CD1c-positive myeloid dendritic cell (primary cell): ENCODE results near the gene TRAF3.

Experiments
- DNase-seq: peaks from one replicate; pipeline ENCODE4 v3.0.0-alpha.2; 2016; ENCODE audit errors: extremely low spot score

The TRAF3 gene, protein sequence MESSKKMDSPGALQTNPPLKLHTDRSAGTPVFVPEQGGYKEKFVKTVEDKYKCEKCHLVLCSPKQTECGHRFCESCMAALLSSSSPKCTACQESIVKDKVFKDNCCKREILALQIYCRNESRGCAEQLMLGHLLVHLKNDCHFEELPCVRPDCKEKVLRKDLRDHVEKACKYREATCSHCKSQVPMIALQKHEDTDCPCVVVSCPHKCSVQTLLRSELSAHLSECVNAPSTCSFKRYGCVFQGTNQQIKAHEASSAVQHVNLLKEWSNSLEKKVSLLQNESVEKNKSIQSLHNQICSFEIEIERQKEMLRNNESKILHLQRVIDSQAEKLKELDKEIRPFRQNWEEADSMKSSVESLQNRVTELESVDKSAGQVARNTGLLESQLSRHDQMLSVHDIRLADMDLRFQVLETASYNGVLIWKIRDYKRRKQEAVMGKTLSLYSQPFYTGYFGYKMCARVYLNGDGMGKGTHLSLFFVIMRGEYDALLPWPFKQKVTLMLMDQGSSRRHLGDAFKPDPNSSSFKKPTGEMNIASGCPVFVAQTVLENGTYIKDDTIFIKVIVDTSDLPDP

DNA sequence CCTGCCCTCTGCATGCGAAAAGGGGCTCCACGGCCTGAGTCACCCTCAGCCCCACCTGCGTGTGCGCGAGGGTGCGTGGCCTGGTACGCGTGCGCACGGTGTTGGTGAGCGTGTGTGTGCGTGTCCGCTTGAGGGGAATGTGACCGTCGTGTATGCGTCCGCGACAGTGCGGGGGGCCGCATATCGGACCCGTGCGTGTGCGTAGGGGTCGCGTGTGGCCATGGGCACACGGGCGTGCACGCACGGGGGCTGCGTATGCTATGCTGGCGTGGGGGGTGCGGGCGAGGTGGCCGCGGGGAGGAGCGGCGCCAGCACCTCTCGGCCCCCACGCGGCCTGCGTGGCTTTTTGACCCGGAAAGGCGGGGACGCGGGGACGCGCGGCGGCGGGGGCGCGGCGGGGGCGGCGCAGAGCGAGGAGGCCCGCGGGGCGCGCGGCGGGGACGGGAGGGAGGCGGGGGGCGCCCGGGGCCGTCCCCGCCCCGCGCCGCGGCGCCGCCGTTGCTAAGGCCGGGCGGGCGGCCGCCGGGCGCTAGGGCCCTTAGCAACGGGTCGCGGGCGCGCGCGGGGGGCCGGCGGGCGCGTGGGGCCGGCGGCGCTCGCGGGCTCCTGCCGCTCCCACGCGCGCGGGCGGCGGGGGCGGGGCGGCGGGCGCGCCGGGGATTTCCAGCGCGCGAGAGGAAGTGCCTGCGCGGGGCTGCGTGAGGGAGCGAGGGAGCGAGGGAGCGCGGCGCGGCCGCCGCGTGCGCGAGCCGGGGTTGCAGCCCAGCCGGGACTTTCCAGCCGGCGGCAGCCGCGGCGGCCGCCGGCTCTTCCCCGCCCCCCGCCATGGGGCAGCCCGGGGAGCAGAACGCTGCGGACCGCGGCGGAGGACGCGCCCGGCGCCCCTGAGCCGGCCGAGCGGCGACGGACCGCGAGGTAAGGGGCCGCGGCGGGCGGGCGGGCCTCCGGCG is at the start of gene TRAF3:
Gene TRAF3, plus strand, starts transcription at position 689 of the 950 bp plus-strand sequence. CDS start 92,753 bp downstream, outside the sequence.
- DNase-seq = peak; percentile 95

DNA sequence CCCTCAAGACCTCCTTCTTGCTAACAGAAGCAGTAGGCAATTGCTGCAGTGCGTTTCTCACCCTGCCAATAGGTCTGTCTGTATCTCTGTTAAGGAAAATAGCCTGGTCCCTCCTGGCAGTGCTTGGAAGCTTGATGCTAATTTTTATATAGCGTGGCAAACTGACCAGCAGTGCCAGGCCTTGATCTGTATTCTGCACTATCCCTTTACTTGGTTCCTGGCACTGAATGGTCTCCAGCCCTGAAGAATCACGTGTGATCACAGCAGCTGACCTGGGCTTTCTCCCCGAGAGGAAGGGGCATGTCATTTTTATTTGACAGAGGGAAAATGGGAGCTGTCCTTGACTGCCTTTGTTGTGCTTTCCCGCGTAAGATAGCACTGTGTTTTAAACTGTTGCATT is 48.7 kb upstream of the TRAF3 start:
- DNase-seq = no peak

DNA sequence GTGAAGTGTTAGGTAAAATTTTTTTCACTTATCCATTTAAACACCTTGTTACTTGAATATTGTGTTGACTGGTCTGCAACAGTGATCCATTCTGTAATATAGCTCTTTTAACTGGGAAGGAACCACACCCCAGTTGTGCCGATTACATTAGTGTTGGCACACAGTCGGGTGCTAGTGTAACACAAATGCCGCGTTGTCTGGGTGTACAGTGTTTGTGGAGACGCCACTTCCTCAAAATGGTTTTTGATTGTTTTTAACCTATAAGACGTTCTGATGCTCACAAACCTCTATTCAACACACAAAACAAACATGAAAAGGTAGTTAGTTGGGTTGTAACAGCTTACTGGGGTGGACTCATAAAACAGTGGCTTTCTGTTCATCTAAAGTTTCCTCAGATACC is 48.0 kb upstream of the TRAF3 start:
- DNase-seq = no peak

DNA sequence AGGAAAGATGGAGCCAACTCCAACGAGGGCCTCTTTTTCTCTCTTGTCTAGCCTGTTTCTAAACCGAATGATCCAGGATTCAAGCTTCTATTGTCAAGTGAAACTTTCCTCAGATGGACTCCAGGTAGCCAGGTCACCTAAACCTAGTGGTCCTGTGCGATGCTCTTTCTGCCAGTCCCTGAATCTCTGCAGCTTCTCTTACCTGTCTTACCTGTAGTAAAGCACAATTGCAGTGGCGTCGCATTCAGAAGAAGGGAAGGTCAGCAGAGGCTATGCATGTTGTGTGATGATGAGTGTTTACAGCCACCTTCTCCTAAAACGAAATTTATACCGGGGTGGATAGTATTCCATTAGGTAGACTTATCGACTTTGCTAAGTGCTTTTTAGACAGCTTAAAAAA is 47.4 kb upstream of the TRAF3 start:
- DNase-seq = no peak

DNA sequence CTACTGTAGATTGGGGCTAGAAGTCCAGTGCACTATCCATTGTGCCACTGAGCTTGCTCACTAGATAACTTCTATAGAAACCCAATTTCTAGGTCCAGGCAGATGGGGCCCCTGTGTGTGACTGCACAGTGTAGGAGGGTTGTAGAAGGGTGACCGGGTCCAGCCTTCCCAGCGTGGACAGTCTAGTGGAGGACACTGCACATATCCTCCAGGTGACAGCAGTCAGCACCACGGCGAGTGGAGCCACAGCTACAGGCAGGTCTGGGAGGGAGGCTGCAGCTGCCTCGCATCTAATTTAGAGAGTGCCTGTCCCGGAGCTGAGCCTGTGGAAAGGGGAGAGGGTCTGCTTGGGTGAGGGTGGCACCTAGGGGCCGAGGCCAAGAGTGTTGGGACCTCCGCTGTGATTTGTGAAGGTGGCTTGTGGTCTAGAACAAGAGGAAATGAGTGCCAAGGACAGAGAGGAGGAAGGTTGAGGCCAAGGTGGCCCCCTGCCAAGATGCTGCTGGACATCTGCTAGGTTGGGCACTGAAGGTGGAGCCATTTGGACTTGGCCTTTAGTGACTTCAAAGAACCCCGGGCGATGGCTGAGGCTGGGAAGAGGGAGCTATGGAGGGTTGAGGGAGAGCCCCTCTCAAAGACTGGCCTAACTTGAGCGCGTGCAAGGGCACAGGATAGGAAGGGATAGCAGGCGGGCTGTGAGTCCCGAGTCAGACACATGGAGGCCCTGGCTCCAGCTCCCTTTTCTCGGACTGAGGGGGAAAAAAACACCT is 46.0 kb upstream of the TRAF3 start:
- DNase-seq = no peak

DNA sequence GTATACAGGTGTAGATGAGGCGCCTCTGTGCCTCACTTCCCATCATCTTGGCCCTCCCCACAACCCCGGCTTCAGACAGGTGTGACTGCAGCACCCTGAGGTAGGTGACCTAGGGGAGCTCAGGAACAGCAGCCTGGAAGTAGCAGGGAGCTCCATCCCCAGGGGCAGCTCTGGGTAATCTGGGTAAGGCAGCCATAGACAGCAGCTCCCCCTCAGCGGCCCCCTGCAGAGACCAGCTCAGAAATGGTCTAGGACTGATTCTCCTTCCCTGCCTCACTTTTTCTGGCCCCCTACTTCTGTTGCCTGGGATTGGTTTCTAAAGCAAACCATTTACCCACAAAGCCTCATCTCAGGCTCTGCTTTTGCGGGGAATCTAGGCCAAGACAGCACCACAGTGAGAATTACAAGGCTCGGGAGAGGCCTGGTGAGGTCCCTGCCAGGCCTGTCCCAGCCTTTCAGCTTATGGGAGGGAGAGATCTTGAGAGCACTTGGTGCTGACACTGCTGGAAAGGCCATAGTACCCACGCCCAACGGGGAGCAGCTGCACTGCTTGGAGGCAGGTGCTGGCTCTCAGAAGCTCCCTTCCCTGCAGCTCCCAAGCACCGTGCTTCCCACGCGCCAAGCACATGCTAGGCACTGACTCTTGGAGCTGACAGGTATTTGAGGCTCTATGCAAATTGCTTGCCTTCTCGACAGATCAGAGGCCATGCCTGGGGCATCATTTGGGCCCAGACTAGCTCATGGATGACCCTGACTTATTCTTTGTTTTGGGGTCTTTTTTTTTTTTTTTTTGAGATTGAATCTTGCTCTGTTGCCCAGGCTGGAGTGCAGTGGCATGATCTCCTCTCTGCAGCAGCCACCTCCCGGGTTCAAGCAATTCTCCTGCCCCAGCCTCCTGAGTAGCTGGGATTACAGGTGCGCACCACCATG is 45.1 kb upstream of the TRAF3 start:
- DNase-seq = no peak

DNA sequence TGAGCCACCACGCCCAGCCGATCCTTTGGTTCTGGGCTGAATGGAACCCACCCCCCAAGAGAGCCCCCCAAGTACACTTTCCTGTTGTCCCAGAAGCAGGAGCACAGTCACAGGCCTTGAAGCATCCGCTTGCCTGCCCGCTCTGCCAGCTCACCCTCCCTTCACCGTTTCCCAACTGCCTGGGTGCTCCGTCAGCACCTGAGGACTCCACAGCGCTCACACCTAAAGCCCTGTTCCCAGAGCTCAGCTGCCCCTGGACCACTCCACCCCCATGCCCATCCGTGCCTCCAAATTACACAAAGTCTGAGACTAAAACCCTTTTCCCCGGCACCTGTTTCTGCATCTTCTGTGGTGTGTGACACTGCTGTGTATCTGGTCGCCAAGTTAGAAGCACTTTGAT is 44.3 kb upstream of the TRAF3 start:
- no peak for DNase-seq

DNA sequence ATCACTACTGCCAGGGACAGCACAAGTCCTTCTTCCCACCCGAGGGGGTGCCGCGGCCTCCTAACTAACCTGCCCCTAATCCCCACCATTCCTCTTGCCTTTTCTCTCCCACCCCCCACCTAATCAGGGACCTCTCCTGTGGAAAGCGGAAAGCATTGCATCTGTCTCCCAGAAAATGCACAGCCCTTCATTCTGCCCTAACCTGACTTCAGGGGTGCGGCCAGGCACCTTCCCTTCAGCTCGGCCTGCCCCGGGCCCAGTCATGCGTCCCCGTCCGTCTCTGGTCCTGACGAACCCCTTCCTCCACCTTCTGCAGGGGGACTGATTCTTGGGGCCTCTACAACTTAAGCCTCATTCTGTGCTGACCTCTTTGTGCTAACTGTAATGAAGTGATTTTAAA is 43.9 kb upstream of the TRAF3 start:
- no peak for DNase-seq

DNA sequence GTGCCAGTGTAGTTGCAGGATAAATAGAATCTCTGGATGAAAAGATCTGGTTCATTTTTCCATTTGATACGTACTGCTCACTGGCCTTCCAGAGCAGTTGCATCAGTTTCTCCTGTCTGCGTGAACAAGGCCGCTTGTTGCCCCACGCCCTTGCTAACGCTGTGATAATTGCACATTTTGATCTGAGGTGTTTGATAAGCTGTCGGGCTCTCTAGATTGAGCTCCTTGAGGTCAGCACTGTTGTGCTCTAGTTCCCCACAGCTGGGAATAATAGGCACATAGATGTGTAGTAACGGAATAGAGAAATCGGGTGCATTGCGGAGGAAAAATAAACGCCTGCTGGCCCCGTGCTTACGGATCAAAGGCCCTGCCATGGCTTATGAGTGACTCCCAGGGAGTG is 42.8 kb upstream of the TRAF3 start:
- DNase-seq = no peak

DNA sequence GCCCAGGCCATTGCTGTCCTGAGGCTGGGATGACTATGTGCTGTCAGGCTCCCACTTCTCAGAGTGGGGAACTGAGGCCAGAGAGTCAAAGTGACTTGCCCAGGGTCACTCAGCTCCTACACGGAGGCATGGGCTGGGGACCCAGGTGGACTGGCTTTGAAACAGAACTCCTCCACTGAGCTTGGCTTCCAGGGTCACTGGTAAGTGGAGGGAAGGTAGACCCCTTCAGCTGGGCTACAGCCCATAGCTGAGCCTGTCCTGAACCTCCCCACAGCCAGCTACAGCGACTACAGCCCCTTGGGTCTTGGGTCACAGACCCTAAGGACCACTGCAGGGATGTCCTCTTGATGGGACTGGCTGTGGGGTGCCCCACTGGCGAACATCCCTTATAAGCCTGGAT is 40.3 kb upstream of the TRAF3 start:
- no peak for DNase-seq

DNA sequence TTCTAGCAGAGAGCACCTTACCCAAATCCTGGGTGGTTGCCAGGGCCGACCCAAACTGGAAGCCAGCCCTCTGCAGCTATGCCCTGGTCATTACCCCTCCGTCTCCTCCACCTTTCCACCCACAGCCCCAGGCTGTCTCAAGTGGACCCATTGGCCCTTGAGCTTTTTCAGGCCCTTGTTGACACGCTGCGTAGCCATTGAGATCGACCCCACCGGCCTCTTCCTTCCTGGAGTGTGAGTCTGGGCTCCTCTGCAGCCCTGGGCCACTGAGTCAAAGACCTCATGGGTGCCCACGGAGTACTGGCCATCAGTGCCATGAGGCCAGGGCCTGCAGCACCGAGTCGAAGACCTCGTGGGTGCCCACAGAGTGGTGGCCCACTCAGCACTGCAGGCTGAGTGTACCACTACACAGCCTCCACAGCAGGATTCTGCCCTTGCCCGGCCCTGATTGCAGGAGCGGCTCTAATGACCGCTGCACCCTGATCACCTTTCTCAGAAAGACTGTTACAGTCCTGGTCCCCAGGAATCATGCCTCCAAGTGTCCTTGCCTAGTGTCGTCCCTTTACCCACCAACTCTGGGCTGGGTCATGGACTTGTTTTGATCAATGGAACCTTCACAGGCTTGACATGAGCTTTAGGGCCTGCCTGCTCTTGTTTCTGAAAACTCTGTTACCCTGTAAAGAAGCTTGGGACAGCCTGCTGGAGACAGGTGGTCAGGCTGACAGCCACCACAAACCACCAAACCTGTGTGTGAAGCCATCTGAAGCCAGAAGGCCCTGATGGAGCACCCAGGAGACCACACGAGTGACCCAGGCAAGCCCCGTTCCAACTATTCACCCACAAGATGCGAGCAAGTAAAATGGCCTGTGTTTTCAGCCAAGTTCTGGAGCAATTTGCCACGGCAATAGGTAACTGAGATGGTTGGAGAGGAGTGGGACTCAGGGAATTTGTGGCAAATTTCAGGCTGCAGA is 39.6 kb upstream of the TRAF3 start:
- DNase-seq = no peak

DNA sequence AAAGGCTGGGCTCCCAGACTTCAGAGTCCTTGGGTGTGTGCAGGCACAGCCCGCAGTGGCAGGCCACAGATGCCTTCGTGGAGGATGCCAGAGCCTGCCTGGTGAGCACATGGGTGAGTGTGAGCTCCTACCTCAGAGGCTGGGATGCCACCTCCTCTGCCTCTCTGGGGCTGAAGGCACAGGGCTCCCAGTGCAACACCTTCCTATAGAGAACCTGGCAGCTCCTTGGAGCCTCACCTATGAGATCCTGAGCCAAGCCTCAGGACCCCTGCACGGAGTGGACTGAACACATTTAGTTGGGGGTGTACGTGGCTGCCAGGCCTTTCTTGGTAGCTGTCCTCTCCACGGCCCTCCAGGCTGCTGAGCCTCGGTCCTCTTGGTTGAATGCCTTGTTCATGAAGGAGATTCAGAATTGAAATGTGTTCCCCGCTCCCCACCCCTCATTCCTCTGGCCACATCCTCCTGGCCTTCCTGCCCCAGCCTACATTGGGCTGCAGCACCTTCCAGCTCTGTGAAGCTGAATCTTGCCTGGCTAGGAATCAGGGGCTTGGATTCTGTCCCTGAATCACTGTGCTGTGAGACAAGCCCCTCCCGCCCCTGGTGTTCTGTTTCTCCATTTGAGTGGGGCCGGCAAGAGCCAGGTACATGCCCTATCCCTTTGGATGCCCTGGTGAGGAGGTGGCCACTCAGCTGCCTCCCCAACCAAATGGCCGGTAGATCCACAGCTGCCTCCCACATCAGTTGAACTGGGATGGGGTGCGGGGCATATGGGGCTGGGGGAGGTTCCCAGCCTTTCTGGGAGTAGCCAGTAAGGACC is 38.7 kb upstream of the TRAF3 start:
- no peak for DNase-seq

DNA sequence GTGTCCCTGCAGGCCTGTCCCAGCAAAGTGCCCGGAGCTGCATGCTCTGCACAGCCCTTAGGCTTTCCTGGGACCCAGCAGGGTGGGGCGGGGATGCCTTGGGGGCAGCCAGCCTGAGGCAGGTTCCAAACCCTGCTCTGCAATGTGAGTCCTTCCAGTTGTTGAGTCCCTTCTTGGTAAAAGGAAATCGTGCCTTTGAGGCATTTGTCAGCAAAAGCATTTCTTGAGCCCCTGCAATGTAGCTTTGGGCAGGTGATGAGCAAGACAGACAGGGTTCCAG is 38.1 kb upstream of the TRAF3 start:
- DNase-seq = no peak

DNA sequence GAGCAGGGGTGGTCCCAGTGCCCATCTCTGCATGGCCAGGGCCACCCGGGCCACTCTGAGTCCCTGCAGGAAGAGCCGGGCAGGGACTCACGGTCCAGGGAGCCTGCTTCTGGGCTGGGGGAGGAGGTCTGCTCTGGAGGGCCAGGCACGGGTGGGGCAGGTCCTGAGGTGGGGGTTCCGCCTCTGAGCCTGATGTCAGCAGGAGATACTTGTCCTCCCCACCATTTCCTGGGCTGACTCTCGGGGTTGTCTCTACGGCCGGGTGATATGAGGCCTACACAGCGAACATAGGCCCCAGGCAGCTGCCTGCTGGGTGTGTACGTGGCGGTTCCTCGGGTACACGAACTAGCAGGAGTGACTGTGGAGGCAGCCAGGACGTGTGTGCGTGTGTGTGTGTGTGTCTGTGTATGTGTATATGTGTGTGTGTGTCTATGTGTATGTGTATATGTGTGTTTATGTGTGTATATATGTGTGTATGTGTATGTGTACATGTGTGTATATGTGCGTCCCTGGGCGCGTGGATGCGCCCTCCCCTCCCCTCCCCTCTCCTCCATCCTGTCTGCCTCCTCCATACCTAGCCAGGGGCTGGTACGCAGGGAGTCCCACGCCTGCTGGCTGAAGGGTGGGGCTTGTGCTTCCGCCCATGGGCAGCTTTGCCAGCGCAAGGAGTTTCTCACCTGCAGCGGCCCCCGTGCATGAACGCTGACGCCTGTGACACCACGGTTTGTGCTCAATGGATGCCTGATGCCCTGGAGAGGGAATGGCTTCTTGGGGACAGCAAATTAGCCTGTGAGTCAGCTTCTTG is 30.4 kb upstream of the TRAF3 start:
- no peak for DNase-seq

DNA sequence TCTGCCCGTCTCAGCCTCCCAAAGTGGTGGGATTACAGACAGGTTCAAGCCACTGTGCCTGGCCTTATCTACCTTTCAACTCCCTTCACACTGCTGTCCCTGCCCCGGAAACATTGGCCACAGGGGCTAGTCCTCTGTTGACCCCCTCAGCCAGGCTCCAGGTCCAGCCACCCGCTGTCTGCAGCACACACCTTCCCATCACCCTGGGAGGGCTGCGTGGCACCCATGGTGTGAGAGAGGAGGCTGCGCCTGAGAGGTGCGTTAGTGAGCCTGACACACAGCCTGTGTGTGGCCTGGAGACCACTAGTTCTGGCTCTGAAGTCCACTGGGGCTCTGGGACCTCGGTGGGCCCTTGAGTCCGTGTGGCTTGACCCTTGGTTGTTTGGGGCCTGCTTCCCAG is 28.4 kb upstream of the TRAF3 start:
- DNase-seq = no peak

DNA sequence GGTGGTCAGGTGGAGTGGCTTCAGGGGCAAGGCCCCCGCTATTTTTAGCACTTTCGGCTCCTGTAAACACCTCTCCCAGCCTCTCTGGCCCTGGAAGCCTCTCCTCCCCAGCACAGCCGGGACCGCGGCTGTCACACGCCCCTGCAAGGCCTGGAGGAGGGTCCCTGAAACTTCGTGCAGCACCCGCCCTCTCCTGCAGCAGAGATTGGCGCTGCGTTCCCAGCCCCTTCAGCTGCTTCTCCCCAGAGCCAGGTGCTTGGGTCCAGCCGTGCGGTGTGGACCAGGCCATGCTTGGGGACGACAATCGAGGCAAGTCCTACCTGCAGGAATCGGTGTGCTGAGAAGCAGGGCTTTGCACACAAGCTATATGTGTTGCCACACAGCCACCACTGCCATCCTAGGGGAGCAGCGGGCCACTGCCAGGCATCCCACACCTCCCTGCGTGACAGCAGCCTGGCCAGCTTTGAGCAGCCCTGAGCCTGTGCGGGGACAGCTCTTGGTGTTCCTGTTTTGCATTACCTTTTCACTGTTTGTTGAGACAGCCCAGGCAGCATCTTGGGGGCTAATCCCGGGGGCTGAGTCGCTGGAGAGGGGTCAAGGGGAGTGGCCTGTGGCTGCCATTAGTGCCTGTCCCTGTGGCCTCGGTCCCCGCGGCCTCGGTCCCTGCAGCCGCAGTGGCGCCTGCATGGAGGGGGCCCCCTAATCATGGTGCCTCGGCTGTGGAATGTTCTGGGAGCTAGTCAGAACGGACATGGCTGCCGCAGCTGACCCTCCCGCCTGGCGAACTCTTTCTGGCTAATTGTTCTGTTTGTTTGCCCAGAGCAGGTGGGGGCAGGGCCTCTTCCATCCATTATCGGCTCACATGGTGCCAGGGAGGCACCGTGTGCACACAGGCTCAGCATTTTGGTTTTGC is 27.6 kb upstream of the TRAF3 start:
- no peak for DNase-seq

DNA sequence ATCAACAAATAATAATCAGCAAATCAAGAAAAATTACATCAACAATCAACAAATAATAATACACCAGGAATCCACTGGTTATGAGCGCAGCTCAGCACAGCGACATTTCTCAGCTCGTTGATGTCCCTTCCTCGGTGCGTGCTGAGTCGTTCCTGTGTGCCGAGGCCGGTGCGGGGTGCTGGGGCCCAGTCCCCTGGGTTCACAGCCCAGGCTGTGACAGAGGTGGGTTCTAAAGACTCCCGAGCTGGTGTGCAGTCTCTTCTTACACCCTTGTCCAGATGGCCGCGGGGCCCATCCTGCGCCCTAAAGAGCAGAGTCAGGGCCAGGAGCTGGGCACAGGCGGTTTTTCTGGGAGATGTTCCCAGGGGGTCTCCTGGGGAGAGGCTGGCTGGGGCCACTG is 26.9 kb upstream of the TRAF3 start:
- no peak for DNase-seq
